Esophagus muscularis mucosa (tissue), 4 donors: ENCODE measurements around the gene TP53. TPM values are rescaled to one million over a fixed set of nuclear protein-coding genes. Genes with fewer than 3 reads are reported as not detected.

Source experiments
- DNase-seq: peaks from one replicate; pipeline ENCODE4 v3.0.0-alpha.2; 2017; ENCODE audit errors: extremely low spot score
- H3K27ac ChIP-seq, 4 donors: fragments of 200-600 bp; sonication (generic); replicated peaks in 1 of 4; 1 replicate in 3 of 4; 2 replicates in 1 of 4; pipeline ENCODE4 v1.5.1; 2016 to 2019; ENCODE audit warnings: mild to moderate bottlenecking in 1 of 4
- H3K27me3 ChIP-seq, 4 donors: fragments of 200-600 bp; sonication (generic); one replicate each; pipeline versions ENCODE4 v1.5.1 to v1.6.0; 2016 to 2019
- H3K36me3 ChIP-seq, 4 donors: fragments of 200-600 bp; sonication (generic); one replicate each; pipeline ENCODE4 v1.5.1; 2016 to 2019
- H3K4me1 ChIP-seq, 4 donors: fragments of 200-600 bp; sonication (generic); one replicate each; pipeline ENCODE4 v1.5.1; 2016 to 2019
- H3K4me3 ChIP-seq, 4 donors: fragments of 200-600 bp; sonication (generic); 1 replicate in 2 of 4; 2 replicates in 2 of 4; pipeline ENCODE4 v1.5.1; 2016 to 2019; ENCODE audit warnings: mild to moderate bottlenecking in 4 of 4, moderate library complexity in 1 of 4
- H3K9me3 ChIP-seq, 4 donors: fragments of 200-600 bp; sonication (generic); 1 replicate in 3 of 4; 2 replicates in 1 of 4; pipeline ENCODE4 v1.5.1; 2016 to 2019
- EP300 ChIP-seq: sonication (generic); formaldehyde crosslinking; IDR thresholded peaks from one replicate; pipeline ENCODE4 v1.6.1; 2017; ENCODE audit warnings: antibody characterized with exemption
- POLR2A ChIP-seq: fragments of 450-650 bp; IDR thresholded peaks from one replicate; pipeline ENCODE4 v1.6.1; 2017; ENCODE audit warnings: antibody characterized with exemption, moderate library complexity, mild to moderate bottlenecking, low read depth
- POLR2AphosphoS5 ChIP-seq, 2 donors: sonication (generic); formaldehyde crosslinking; IDR thresholded peaks; one replicate each; pipeline ENCODE4 v1.6.1; 2017; ENCODE audit warnings: antibody characterized with exemption in 2 of 2
- WGBS: methylation state at CpG from one replicate; pipeline ENCODE4 v1.1.5; 2018; 5-methylcytosine and 5-hydroxymethylcytosine counted together
- intact Hi-C: fragments of 100-400 bp; cut with DNase I; formaldehyde crosslinking; loops from one replicate; pipeline ENCODE4 v1.15.1; 2023
- total RNA-seq, 4 donors: library from RNA; depleted of rRNA; stranded (reverse); fragments of >200 nt; gene quantifications; one replicate each; pipeline versions ENCODE4 v1.1.0 to v1.2.1, GENCODE V29; 2016
- TF ChIP-seq, protein P1 (sequence below), 3 experiments: fragments of 200-600 bp in 2 of 3; fragments of 450-650 bp in 1 of 3; sonication (generic) in 2 of 3; IDR thresholded peaks; one replicate each; pipeline ENCODE4 v1.5.1; 2017 to 2019; ENCODE audit warnings: antibody characterized with exemption in 3 of 3, mild to moderate bottlenecking in 2 of 3, moderate library complexity in 1 of 3

The TP53 gene
- total RNA-seq, 4 donors from 2014 or later: 14.9 to 18.3 (median 16.1) TPM

DNA sequence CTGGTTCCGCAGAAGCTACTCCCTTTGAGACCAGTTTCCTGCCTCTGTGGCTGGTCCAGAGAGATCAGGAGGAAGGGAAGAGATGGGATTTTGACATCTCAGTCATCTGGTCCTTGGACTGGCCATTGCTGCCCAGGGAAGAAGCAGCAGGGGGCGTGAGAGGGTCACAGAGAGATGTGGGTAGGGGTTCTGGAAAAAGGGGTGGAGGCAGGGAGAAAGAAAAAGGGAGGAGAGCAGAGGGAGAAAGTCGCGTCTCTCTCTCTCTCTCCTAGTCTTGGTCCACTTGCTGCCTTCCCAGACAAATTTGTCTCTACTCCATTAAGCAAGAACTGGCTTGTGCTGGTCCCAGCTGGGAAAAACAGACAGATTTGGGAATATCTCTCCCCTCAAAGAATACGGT, 52.9 kb downstream of the TP53 start:
- H3K4me3 ChIP-seq: no peak overlapping the region
- peaks cover 0 to 4% (median 0%) of the 10 kb centered on the region in 4 donors for H3K4me1 ChIP-seq
- no peaks in the 10 kb centered on the region for H3K36me3 ChIP-seq
- 19% methylated on average over 5 of the region's 5 CpGs for WGBS
- intact Hi-C loops: no loop called here
- H3K9me3 ChIP-seq: no peaks in the 10 kb centered on the region
- no peak overlapping the region for H3K27ac ChIP-seq
- no peak for DNase-seq
- no peak for TF ChIP-seq POLR2A
- TF ChIP-seq, protein P1, sequence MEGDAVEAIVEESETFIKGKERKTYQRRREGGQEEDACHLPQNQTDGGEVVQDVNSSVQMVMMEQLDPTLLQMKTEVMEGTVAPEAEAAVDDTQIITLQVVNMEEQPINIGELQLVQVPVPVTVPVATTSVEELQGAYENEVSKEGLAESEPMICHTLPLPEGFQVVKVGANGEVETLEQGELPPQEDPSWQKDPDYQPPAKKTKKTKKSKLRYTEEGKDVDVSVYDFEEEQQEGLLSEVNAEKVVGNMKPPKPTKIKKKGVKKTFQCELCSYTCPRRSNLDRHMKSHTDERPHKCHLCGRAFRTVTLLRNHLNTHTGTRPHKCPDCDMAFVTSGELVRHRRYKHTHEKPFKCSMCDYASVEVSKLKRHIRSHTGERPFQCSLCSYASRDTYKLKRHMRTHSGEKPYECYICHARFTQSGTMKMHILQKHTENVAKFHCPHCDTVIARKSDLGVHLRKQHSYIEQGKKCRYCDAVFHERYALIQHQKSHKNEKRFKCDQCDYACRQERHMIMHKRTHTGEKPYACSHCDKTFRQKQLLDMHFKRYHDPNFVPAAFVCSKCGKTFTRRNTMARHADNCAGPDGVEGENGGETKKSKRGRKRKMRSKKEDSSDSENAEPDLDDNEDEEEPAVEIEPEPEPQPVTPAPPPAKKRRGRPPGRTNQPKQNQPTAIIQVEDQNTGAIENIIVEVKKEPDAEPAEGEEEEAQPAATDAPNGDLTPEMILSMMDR (IDR thresholded peaks at IDR 0.05): peak; percentile 23 to 45 (median 40)
- TF ChIP-seq EP300: no peak
- TF ChIP-seq POLR2AphosphoS5 (IDR thresholded peaks at IDR 0.05): peak in 1 of 2 donors; percentile 20
- no peaks in the 10 kb centered on the region for H3K27me3 ChIP-seq

DNA sequence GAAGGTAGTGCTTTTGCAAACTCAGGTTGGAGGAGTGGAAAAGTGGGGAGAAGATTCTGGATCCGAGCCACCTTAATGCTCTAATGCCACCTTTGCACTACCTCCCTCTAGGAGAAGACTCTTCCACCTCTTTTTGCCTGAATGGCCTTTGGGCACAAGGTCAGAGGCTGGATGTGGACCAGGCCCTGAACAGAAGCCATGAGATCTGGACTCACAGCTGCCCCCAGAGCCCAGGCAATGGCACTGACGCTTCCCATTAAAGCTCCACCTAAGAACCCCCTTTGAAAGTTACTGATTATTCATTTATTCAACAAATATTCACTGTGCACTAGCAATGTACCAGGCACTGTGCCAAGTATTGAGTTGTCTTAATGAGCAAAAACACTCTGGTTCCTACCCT, 54.2 kb downstream of the TP53 start:
- Histone ChIP-seq H3K4me3 (no peak overlapping the region), H3K36me3 (no peaks in the 10 kb centered on the region), H3K4me1 (peaks cover 0 to 7% (median 3%) of the 10 kb centered on the region in 4 donors), H3K9me3 (no peaks in the 10 kb centered on the region), H3K27ac (no peak overlapping the region), H3K27me3 (no peaks in the 10 kb centered on the region)
- no peak for DNase-seq
- intact Hi-C loops: loop anchor here (2.0 kb wide), 1 partner anchor 54 kb away; the partner anchor contains the start of gene TP53
- TF ChIP-seq POLR2A (no peak), EP300 (no peak), POLR2AphosphoS5 (IDR thresholded peaks at IDR 0.05) (no peak)
- TF ChIP-seq, protein P1 (IDR thresholded peaks at IDR 0.05): no peak
- WGBS: 95% methylated on average over 2 of the region's 2 CpGs

DNA sequence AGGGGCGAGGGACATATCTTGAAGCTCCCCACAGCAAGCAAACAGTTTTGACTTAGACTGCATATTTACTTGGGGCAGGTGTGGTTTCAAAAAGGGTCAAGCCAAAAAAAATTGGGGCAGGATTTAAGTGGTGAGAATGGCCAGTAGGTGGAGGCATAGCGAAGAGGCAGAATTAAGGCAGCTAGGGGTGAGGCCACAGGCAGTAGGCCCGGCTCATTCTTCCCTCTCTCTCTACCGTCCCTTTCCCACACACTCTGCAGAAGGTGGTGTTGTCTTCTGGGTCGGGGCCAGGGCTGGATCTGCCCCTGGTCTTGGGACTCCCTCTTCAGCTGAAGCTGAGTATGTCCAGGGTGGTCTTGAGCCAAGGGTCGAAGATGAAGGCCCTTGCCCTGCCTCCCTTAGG, 54.8 kb downstream of the TP53 start:
- H3K27ac ChIP-seq: no peak overlapping the region
- H3K9me3 ChIP-seq: no peaks in the 10 kb centered on the region
- no peaks in the 10 kb centered on the region for H3K27me3 ChIP-seq
- no peaks in the 10 kb centered on the region for H3K36me3 ChIP-seq
- no peak overlapping the region for H3K4me3 ChIP-seq
- WGBS: 56% methylated on average over 6 of the region's 6 CpGs
- peaks cover 0 to 10% (median 7%) of the 10 kb centered on the region in 4 donors for H3K4me1 ChIP-seq
- TF ChIP-seq, protein P1 (IDR thresholded peaks at IDR 0.05): peak; percentile 40 to 52 (median 50)
- TF ChIP-seq EP300 (no peak), POLR2AphosphoS5 (IDR thresholded peaks at IDR 0.05) (no peak)
- intact Hi-C loops: loop anchor here (2.0 kb wide), 1 partner anchor 54 kb away; the partner anchor contains the start of gene TP53
- DNase-seq: no peak

DNA sequence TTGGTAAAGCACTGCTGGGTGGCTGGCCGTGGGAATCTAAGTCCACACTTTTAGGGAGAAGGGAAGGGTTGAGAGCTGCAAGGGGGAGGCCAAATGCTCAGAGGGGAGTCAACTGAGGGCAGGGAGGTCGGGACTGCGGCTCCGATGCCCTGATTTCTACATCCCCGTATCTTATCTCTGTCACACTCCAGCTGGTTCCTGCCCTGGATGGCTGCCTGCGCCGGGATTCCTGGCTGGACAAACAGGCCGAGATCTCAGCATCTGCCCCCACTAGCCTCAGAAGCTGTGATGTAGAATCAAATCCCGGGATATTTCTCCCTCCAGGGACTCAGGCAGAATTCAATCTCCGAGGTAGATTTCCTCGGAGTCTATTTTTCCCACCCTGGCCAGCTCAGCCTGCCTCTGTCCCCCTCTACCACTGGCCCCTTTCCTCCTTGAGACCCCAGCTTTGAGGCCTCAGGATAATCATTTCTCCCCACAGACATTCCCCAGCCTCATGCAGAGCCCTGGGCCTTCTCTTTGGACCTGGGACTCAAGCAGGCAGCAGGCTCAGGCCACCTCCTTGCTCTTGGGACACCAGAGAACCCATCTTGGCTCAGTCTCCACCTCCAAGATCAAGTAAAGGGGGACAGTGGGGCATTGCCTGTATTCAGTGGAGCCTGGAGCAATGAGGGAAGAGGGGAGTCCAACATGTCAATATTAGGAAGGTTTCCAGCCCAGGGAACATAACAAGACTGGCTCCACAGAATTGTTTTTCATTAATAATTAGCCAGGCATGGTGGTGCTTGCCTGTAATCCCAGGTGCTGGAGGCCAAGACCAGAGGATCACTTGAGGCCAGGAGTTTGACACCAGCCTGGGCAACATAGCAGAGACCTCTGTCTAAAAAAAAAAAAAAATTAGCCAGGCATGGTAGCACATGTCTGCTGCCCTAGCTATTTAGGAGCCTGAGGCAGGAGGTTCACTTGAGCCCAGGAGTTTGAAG, 55.6 kb downstream of the TP53 start:
- 80% methylated on average over 11 of the region's 11 CpGs for WGBS
- intact Hi-C loops: loop anchor here (2.0 kb wide), 1 partner anchor 55 kb away; the partner anchor contains the start of gene TP53
- H3K4me1 ChIP-seq: peaks cover 4 to 16% (median 13%) of the 10 kb centered on the region in 4 donors
- H3K27ac ChIP-seq: no peak overlapping the region
- DNase-seq: no peak
- H3K4me3 ChIP-seq: no peak overlapping the region
- H3K36me3 ChIP-seq: no peaks in the 10 kb centered on the region
- H3K9me3 ChIP-seq: no peaks in the 10 kb centered on the region
- TF ChIP-seq POLR2A (no peak), EP300 (no peak)
- TF ChIP-seq, protein P1 (IDR thresholded peaks at IDR 0.05): no peak
- no peaks in the 10 kb centered on the region for H3K27me3 ChIP-seq
